Measurements from ENCODE around the gene USP31. TPM values are rescaled to one million over a fixed set of nuclear protein-coding genes. Genes with fewer than 3 reads are reported as not detected.

The USP31 gene
- total and polyA plus RNA-seq, 2 of the 13 experiments (the other 11 are each of a cell fraction or from before 2014, with no cell fraction given), result 22.5 to 23.3 TPM

DNA sequence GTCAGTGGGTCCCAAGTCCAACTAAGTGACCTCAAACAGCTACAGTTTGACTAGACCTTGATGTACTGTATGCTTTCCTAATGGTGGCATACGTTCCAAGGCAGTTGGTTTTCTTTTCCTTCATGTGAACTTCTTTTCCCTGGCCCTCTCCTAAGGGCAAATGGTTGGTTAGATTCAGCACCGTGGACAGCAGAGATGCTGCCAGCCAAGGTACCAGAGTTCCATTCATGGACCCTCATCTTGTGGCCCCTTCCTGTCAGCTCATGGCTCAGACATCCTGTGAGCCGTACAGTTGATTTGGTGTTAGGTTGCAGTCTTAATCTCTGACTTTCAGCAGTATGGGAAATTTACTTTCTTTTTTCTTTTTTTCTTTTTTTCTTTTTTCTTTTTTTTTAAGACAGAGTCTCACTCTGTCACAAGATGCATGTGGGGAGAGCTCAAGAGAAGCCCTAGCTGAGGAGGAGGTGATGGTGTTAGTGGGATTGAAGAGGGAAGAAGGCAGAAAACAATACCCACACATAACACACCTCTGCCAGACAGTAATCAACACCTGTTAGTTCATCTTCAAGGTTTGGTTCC, 122.4 kb downstream of the USP31 start (continued):
- TF ChIP-seq, protein P1, sequence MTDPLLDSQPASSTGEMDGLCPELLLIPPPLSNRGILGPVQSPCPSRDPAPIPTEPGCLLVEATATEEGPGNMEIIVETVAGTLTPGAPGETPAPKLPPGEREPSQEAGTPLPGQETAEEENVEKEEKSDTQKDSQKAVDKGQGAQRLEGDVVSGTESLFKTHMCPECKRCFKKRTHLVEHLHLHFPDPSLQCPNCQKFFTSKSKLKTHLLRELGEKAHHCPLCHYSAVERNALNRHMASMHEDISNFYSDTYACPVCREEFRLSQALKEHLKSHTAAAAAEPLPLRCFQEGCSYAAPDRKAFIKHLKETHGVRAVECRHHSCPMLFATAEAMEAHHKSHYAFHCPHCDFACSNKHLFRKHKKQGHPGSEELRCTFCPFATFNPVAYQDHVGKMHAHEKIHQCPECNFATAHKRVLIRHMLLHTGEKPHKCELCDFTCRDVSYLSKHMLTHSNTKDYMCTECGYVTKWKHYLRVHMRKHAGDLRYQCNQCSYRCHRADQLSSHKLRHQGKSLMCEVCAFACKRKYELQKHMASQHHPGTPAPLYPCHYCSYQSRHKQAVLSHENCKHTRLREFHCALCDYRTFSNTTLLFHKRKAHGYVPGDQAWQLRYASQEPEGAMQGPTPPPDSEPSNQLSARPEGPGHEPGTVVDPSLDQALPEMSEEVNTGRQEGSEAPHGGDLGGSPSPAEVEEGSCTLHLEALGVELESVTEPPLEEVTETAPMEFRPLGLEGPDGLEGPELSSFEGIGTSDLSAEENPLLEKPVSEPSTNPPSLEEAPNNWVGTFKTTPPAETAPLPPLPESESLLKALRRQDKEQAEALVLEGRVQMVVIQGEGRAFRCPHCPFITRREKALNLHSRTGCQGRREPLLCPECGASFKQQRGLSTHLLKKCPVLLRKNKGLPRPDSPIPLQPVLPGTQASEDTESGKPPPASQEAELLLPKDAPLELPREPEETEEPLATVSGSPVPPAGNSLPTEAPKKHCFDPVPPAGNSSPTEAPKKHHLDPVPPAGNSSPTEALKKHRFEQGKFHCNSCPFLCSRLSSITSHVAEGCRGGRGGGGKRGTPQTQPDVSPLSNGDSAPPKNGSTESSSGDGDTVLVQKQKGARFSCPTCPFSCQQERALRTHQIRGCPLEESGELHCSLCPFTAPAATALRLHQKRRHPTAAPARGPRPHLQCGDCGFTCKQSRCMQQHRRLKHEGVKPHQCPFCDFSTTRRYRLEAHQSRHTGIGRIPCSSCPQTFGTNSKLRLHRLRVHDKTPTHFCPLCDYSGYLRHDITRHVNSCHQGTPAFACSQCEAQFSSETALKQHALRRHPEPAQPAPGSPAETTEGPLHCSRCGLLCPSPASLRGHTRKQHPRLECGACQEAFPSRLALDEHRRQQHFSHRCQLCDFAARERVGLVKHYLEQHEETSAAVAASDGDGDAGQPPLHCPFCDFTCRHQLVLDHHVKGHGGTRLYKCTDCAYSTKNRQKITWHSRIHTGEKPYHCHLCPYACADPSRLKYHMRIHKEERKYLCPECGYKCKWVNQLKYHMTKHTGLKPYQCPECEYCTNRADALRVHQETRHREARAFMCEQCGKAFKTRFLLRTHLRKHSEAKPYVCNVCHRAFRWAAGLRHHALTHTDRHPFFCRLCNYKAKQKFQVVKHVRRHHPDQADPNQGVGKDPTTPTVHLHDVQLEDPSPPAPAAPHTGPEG (CRISPR knock-in tag; IDR thresholded peaks at IDR 0.05), result peak; percentile 78; the same call in 1 of the 2 replicates
- TF ChIP-seq, protein P2, sequence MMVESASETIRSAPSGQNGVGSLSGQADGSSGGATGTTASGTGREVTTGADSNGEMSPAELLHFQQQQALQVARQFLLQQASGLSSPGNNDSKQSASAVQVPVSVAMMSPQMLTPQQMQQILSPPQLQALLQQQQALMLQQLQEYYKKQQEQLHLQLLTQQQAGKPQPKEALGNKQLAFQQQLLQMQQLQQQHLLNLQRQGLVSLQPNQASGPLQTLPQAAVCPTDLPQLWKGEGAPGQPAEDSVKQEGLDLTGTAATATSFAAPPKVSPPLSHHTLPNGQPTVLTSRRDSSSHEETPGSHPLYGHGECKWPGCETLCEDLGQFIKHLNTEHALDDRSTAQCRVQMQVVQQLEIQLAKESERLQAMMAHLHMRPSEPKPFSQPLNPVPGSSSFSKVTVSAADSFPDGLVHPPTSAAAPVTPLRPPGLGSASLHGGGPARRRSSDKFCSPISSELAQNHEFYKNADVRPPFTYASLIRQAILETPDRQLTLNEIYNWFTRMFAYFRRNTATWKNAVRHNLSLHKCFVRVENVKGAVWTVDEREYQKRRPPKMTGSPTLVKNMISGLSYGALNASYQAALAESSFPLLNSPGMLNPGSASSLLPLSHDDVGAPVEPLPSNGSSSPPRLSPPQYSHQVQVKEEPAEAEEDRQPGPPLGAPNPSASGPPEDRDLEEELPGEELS (CRISPR knock-in tag; IDR thresholded peaks at IDR 0.05), result no peak
- TF ChIP-seq SETDB1 (CRISPR knock-in tag; IDR thresholded peaks at IDR 0.05; ENCODE audit: borderline replicate concordance) (no peak), GTF2F1 (IDR thresholded peaks at IDR 0.05; ENCODE audit: low read length) (no peak), ZNF496 (CRISPR knock-in tag; IDR thresholded peaks at IDR 0.05; ENCODE audit: insufficient replicate concordance) (no peak), ZBTB1 (CRISPR knock-in tag; IDR thresholded peaks at IDR 0.05; ENCODE audit: borderline replicate concordance) (no peak), FOXK2 (IDR thresholded peaks at IDR 0.05) (no peak), ZNF121 (CRISPR knock-in tag; IDR thresholded peaks at IDR 0.05) (no peak), ZNF333 (CRISPR knock-in tag; IDR thresholded peaks at IDR 0.05; ENCODE audit: borderline replicate concordance) (no peak), FOXO1 (CRISPR knock-in tag; IDR thresholded peaks at IDR 0.05) (peak; percentile 56; the same call in 1 of the 2 replicates)
- TF ChIP-seq, protein P3, sequence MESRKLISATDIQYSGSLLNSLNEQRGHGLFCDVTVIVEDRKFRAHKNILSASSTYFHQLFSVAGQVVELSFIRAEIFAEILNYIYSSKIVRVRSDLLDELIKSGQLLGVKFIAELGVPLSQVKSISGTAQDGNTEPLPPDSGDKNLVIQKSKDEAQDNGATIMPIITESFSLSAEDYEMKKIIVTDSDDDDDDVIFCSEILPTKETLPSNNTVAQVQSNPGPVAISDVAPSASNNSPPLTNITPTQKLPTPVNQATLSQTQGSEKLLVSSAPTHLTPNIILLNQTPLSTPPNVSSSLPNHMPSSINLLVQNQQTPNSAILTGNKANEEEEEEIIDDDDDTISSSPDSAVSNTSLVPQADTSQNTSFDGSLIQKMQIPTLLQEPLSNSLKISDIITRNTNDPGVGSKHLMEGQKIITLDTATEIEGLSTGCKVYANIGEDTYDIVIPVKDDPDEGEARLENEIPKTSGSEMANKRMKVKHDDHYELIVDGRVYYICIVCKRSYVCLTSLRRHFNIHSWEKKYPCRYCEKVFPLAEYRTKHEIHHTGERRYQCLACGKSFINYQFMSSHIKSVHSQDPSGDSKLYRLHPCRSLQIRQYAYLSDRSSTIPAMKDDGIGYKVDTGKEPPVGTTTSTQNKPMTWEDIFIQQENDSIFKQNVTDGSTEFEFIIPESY (CRISPR knock-in tag; IDR thresholded peaks at IDR 0.05), result no peak
- TF ChIP-seq, protein P4, sequence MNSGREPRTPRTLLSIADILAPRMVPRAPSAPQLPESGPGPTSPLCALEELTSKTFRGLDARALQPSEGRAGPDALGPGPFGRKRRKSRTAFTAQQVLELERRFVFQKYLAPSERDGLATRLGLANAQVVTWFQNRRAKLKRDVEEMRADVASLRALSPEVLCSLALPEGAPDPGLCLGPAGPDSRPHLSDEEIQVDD (CRISPR knock-in tag; IDR thresholded peaks at IDR 0.05; ENCODE audit: borderline replicate concordance), result no peak

All from HepG2 (cell line).